ENCODE results near the gene GPA33.

- no peak for TF ChIP-seq CTCF (IDR thresholded peaks at IDR 0.05; ENCODE audit: low read depth, low read length)
- no peak for TF ChIP-seq POLR2A (IDR thresholded peaks at IDR 0.05; ENCODE audit: extremely low read depth, insufficient read length)
- no peak for TF ChIP-seq MAX (IDR thresholded peaks at IDR 0.05; ENCODE audit: low read depth, low read length)
Measured at GRCh38 chr1:167059809-167060107, 30.4 kb downstream of the GPA33 start.

All from NB4 (cell line).